Neuronal stem cell (in vitro differentiated cells): Measurements from ENCODE around the gene KRTAP5-8.

Experiments used
- DNase-seq: peaks from one replicate; pipeline ENCODE4 v3.0.0-alpha.2; 2013; ENCODE audit warnings: low spot score
- H2AFZ ChIP-seq: one replicate; pipeline ENCODE4 v1.6.1; 2013; ENCODE audit warnings: mild to moderate bottlenecking, low read length, inconsistent platforms
- H2AK5ac ChIP-seq: 2 replicates; pipeline ENCODE4 v1.6.1; 2013; ENCODE audit warnings: low read depth, mild to moderate bottlenecking, inconsistent platforms, low read length, moderate library complexity, mixed read lengths
- H2BK120ac ChIP-seq: 2 replicates; pipeline ENCODE4 v1.6.1; 2013; ENCODE audit warnings: low read depth, mild to moderate bottlenecking, inconsistent platforms, low read length, moderate library complexity, mixed read lengths
- H2BK12ac ChIP-seq: one replicate; pipeline ENCODE4 v1.6.1; 2013; ENCODE audit warnings: low read length, inconsistent platforms
- H2BK15ac ChIP-seq: 2 replicates; pipeline ENCODE4 v1.6.1; 2013; ENCODE audit warnings: mild to moderate bottlenecking, low read length, inconsistent platforms, mixed read lengths
- H2BK5ac ChIP-seq: one replicate; pipeline ENCODE4 v1.6.1; 2013; ENCODE audit warnings: inconsistent platforms, mild to moderate bottlenecking, low read length, moderate library complexity
- H3K14ac ChIP-seq: one replicate; pipeline ENCODE4 v1.6.1; 2013; ENCODE audit warnings: low read length, inconsistent platforms
- H3K18ac ChIP-seq: 2 replicates; pipeline ENCODE4 v1.6.1; 2013; ENCODE audit warnings: low read length, inconsistent platforms
- H3K23ac ChIP-seq: 2 replicates; pipeline ENCODE4 v1.6.1; 2013; ENCODE audit warnings: low read depth, mild to moderate bottlenecking, mixed read lengths, low read length, inconsistent platforms; ENCODE audit not compliant: poor library complexity
- H3K27ac ChIP-seq: replicated peaks from 3 replicates; pipeline ENCODE4 v1.5.1; 2013; ENCODE audit warnings: low read length, inconsistent platforms
- H3K27me3 ChIP-seq, 3 experiments: 2 replicates each; pipeline ENCODE4 v1.6.1; 2013; ENCODE audit warnings: low read length in 3 of 3, mild to moderate bottlenecking in 2 of 3, inconsistent platforms in 1 of 3, low read depth in 1 of 3, mixed read lengths in 1 of 3, moderate library complexity in 1 of 3; ENCODE audit not compliant: control insufficient read depth in 3 of 3, insufficient read depth in 3 of 3
- H3K36me3 ChIP-seq, 2 donors: replicated peaks in 1 of 2; 2 replicates each; pipeline ENCODE4 v1.6.1; 2013; ENCODE audit warnings: low read length in 2 of 2; ENCODE audit not compliant: control insufficient read depth in 2 of 2, insufficient read depth in 2 of 2
- H3K4ac ChIP-seq: 2 replicates; pipeline ENCODE4 v1.6.1; 2013; ENCODE audit warnings: inconsistent platforms, mild to moderate bottlenecking, low read length, moderate library complexity
- H3K4me1 ChIP-seq, 2 donors: 1 replicate in 1 of 2; 2 replicates in 1 of 2; pipeline ENCODE4 v1.6.1; 2013; ENCODE audit warnings: low read length in 2 of 2, low read depth in 1 of 2; ENCODE audit not compliant: control insufficient read depth in 2 of 2, insufficient read depth in 1 of 2
- H3K4me2 ChIP-seq: one replicate; pipeline ENCODE4 v1.6.1; 2013; ENCODE audit warnings: mild to moderate bottlenecking, low read length, inconsistent platforms; ENCODE audit not compliant: insufficient read depth, poor library complexity, severe bottlenecking
- H3K4me3 ChIP-seq, 2 donors: 2 replicates each; pipeline ENCODE4 v1.5.1; 2013; ENCODE audit warnings: low read length in 2 of 2, mild to moderate bottlenecking in 2 of 2, inconsistent platforms in 1 of 2, moderate library complexity in 1 of 2
- H3K79me1 ChIP-seq: one replicate; pipeline ENCODE4 v1.6.1; 2013; ENCODE audit warnings: low read depth, mild to moderate bottlenecking, inconsistent platforms, low read length, moderate library complexity
- H3K9ac ChIP-seq: one replicate; pipeline ENCODE4 v1.6.1; 2013; ENCODE audit warnings: mild to moderate bottlenecking, low read depth, low read length, inconsistent platforms; ENCODE audit not compliant: poor library complexity
- H3K9me3 ChIP-seq, 2 donors: replicated peaks in 1 of 2; 2 replicates each; pipeline versions ENCODE3 to v1.6.1; 2013; ENCODE audit warnings: low read length in 2 of 2, mild to moderate bottlenecking in 2 of 2, inconsistent platforms in 1 of 2, low read depth in 1 of 2, mixed read lengths in 1 of 2, moderate library complexity in 1 of 2; ENCODE audit not compliant: control insufficient read depth in 2 of 2, insufficient read depth in 1 of 2
- H4K8ac ChIP-seq: one replicate; pipeline ENCODE4 v1.6.1; 2013; ENCODE audit warnings: low read depth, mild to moderate bottlenecking, inconsistent platforms, low read length, moderate library complexity
- H4K91ac ChIP-seq: one replicate; pipeline ENCODE4 v1.6.1; 2013; ENCODE audit warnings: low read length, low read depth, mild to moderate bottlenecking, inconsistent platforms; ENCODE audit not compliant: poor library complexity
- WGBS, 2 donors: extraction: QIAGEN DNeasy Blood & Tissue Kit; methylation state at CpG; one replicate each; pipeline ENCODE4 v1.1.7; 2013; ENCODE audit warnings: missing lambda C conversion rate in 2 of 2, mixed read lengths in 1 of 2; ENCODE audit not compliant: insufficient read length in 2 of 2, insufficient replicate concordance in 1 of 2; ENCODE audit errors: extremely low coverage in 2 of 2; 5-methylcytosine and 5-hydroxymethylcytosine counted together

Gene KRTAP5-8

DNA sequence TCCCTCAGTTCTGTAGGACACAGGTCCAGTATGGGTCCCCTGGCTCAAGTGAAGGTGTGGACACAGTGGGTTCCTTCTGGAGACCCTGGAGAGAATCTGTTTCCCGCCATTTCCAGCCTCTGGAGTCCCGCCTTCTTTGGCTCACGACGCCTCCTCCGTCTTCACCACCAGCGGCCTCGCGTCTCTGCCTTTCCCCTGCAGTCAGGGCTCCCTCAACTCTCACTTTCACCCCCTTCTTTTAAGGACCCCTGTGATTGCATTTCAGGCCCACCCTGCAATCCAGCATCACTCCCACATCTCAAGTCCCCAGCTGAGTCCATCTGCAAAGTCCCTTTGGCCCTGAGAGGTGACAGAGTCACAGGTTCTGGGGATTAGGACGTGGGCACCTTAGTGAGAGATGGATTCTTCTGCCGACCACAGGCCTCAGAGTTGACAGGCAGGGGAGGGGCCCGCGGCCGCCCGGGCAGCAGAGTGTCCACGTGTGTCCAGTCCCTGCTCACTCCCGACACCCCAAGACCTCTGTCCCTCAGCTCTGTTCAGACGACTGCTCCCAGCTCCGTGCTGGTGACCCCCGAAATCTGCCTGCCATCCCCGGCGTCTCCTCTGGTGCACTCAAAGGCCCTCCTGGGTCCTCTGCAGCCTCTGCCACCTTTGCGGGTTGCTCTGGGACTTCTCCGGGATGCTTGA is 47.6 kb upstream of the KRTAP5-8 start:
- Histone ChIP-seq H2BK5ac (no peak overlapping the region), H3K23ac (no peak overlapping the region), H3K36me3 (peaks cover 18 to 57% of the 10 kb centered on the region in 2 donors), H3K27ac (no peak overlapping the region), H3K18ac (peak overlapping the region; percentile 33), H4K91ac (no peak overlapping the region), H3K27me3 (no peaks in the 10 kb centered on the region), H2BK15ac (no peak overlapping the region), H3K4me2 (no peak overlapping the region), H4K8ac (no peak overlapping the region), H2AK5ac (peak overlapping the region; percentile 14), H3K4ac (no peak overlapping the region), H3K14ac (no peak overlapping the region), H3K4me3 (no peak overlapping the region), H2AFZ (no peak overlapping the region), H3K79me1 (peaks cover 4% of the 10 kb centered on the region), H3K4me1 (peaks cover 4 to 10% of the 10 kb centered on the region in 2 donors), H2BK12ac (no peak overlapping the region), H3K9ac (no peak overlapping the region), H3K9me3 (peaks cover 0 to 2% of the 10 kb centered on the region in 2 donors), H2BK120ac (no peak overlapping the region)
- WGBS, 2 donors, result no CpG with 5 or more reads among the region's 23 CpGs
- DNase-seq, result no peak

DNA sequence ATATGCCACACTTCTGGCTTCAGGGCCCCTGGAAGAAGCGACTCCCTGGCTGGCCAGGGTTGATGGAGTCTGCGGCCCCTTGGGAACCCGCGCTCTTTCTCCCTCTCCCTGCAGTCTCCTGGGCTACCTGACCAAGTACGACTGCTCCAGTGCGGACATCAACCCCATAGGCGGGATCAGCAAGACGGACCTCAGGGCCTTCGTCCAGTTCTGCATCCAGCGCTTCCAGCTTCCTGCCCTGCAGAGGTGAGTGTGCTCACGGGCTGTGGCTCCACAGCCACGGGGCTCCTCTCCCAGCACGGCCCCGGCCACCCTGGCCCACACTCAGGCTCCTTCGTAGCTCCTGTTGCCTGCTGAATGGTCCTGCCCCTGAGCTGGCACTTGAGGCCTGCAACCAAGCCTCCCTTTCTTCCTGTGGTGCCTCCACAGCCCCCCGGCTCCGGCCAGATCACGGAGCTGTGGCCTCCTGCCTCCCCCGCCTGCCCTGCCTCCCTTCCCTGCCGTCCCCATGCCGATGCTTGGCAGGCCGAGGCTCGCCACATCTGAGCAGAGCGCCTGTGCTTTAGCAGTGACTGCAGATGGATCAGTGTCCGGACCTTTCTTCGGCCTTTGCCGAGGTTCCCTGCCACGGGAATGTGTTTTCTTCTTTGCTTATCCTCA is 47.0 kb upstream of the KRTAP5-8 start:
- DNase-seq, result no peak
- WGBS, 2 donors, result no CpG with 5 or more reads among the region's 28 CpGs

DNA sequence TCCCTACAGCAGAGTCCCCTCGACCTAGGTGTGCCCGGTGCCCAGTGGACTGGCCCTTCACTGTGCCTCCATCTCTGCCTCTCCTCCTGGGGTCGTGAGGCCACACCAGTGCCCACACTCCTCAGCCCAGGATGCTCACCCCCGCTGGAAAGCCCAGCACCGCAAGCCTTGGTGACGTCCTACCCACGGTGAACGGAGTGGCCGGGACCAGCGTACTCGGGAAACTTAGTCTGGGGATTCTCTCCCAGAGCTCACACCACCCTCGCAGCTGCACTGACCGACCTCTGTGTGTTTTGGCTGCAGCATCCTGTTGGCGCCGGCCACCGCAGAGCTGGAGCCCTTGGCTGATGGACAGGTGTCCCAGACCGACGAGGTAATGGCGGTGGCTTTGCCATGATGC is 46.3 kb upstream of the KRTAP5-8 start:
- Histone ChIP-seq H3K14ac (no peak overlapping the region), H3K36me3 (peaks cover 14 to 57% of the 10 kb centered on the region in 2 donors), H2BK12ac (no peak overlapping the region), H3K27ac (no peak overlapping the region), H3K4me2 (no peak overlapping the region), H2BK5ac (no peak overlapping the region), H3K4me1 (peaks cover 4 to 10% of the 10 kb centered on the region in 2 donors), H2BK120ac (no peak overlapping the region), H3K9ac (peak overlapping the region; percentile 39), H3K9me3 (peaks cover 0 to 8% of the 10 kb centered on the region in 2 donors), H4K91ac (no peak overlapping the region), H3K23ac (peak overlapping the region; percentile 87), H3K4me3 (no peak overlapping the region), H2AK5ac (no peak overlapping the region), H2AFZ (no peak overlapping the region), H3K27me3 (no peaks in the 10 kb centered on the region), H3K4ac (no peak overlapping the region), H2BK15ac (no peak overlapping the region), H3K18ac (no peak overlapping the region), H4K8ac (no peak overlapping the region), H3K79me1 (peaks cover 4% of the 10 kb centered on the region)
- no peak for DNase-seq
- no CpG with 5 or more reads among the region's 19 CpGs for WGBS, 2 donors

More for the DNA sequence above, 47.0 kb upstream of the KRTAP5-8 start:
- peaks cover 4 to 10% of the 10 kb centered on the region in 2 donors for H3K4me1 ChIP-seq
- no peak overlapping the region for H2AK5ac ChIP-seq
- H3K79me1 ChIP-seq, result peaks cover 4% of the 10 kb centered on the region
- H2BK120ac ChIP-seq, result no peak overlapping the region
- H3K9me3 ChIP-seq, result peaks cover 0 to 3% of the 10 kb centered on the region in 2 donors
- no peak overlapping the region for H2BK12ac ChIP-seq
- no peak overlapping the region for H3K9ac ChIP-seq
- peaks cover 17 to 57% of the 10 kb centered on the region in 2 donors for H3K36me3 ChIP-seq
- H4K8ac ChIP-seq, result no peak overlapping the region
- no peak overlapping the region for H3K4me2 ChIP-seq
- no peak overlapping the region for H4K91ac ChIP-seq
- H3K4me3 ChIP-seq, result no peak overlapping the region
- H3K23ac ChIP-seq, result peak overlapping the region; percentile 87
- no peak overlapping the region for H2BK15ac ChIP-seq
- H2BK5ac ChIP-seq, result no peak overlapping the region
- no peak overlapping the region for H3K14ac ChIP-seq
- H3K27ac ChIP-seq, result no peak overlapping the region
- H3K27me3 ChIP-seq, result no peaks in the 10 kb centered on the region
- no peak overlapping the region for H3K4ac ChIP-seq
- H3K18ac ChIP-seq, result no peak overlapping the region
- no peak overlapping the region for H2AFZ ChIP-seq

DNA sequence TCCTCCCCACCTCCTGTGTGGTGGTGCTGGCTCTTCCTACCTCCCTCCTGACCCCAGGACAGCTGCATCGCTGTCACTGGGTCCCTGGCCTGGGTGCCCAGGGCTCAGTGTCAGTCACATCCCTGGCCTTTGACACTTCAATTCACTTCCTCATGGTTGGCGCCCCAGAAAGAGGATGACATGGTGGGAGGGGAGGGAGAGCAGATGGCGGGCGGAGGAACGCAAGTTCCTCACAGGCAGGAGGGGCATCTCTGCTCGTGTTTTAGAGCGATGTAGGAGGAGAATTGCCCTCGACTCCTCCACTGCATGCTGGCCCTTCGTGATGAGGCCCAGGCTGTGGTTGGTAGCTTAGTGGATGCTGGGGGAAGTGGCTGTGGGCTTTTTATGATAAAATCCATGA is 45.9 kb upstream of the KRTAP5-8 start:
- Histone ChIP-seq H3K79me1 (peaks cover 4% of the 10 kb centered on the region), H2AFZ (no peak overlapping the region), H3K9me3 (peaks cover 0 to 9% of the 10 kb centered on the region in 2 donors), H2BK120ac (no peak overlapping the region), H3K27ac (no peak overlapping the region), H4K91ac (no peak overlapping the region), H3K4me2 (no peak overlapping the region), H3K27me3 (no peaks in the 10 kb centered on the region), H3K18ac (no peak overlapping the region), H2BK12ac (no peak overlapping the region), H3K4ac (no peak overlapping the region), H3K4me3 (no peak overlapping the region), H3K23ac (peak overlapping the region; percentile 87), H2BK5ac (no peak overlapping the region), H2AK5ac (no peak overlapping the region), H3K14ac (no peak overlapping the region), H4K8ac (no peak overlapping the region), H3K9ac (peak overlapping the region; percentile 39), H3K36me3 (peaks cover 14 to 60% of the 10 kb centered on the region in 2 donors), H3K4me1 (peaks cover 4 to 10% of the 10 kb centered on the region in 2 donors), H2BK15ac (no peak overlapping the region)
- DNase-seq, result no peak
- no CpG with 5 or more reads among the region's 9 CpGs for WGBS, 2 donors
